DND-41 (cell line): ENCODE data around the gene CEP68.

Experiments
- ATAC-seq: fragments of 200-7000 bp; cut with Tn5 transposase; 3 replicates; pipeline ENCODE4 v1.9.1; 2021; ENCODE audit warnings: low read depth; ENCODE audit not compliant: insufficient read depth
- DNase-seq: peaks from one replicate; pipeline ENCODE4 v3.0.0-alpha.2; 2020
- H2AFZ ChIP-seq: 2 replicates; pipeline ENCODE4 v1.6.0; 2012; ENCODE audit warnings: low read depth, low read length
- H3K27ac ChIP-seq: 2 replicates; pipeline ENCODE4 v1.5.1; 2012; ENCODE audit warnings: low read length, inconsistent platforms
- H3K27me3 ChIP-seq: fragments of 200-600 bp; sonication (generic); 2 replicates; pipeline ENCODE4 v1.6.0; 2012; ENCODE audit warnings: low read length, mild to moderate bottlenecking, inconsistent platforms; ENCODE audit not compliant: insufficient read depth, poor library complexity
- H3K36me3 ChIP-seq: 2 replicates; pipeline ENCODE4 v1.5.1; 2012; ENCODE audit warnings: low read length, inconsistent platforms; ENCODE audit not compliant: insufficient read depth
- H3K4me1 ChIP-seq: 2 replicates; pipeline ENCODE4 v1.5.1; 2012; ENCODE audit warnings: mild to moderate bottlenecking, low read length; ENCODE audit not compliant: insufficient read depth
- H3K4me2 ChIP-seq: 2 replicates; pipeline ENCODE4 v1.6.0; 2012; ENCODE audit warnings: mild to moderate bottlenecking, moderate library complexity, low read length, inconsistent platforms; ENCODE audit not compliant: insufficient read depth
- H3K4me3 ChIP-seq, 2 experiments: fragments of 200-600 bp in 1 of 2; shearing (Covaris generic) in 1 of 2; 2 replicates each; pipeline ENCODE4 v1.5.1; 2012 to 2016; ENCODE audit warnings: inconsistent platforms in 2 of 2, low read length in 2 of 2, mild to moderate bottlenecking in 2 of 2, low read depth in 1 of 2, moderate library complexity in 1 of 2
- H3K79me2 ChIP-seq: 2 replicates; pipeline ENCODE4 v1.6.0; 2012; ENCODE audit warnings: low read length, inconsistent platforms; ENCODE audit not compliant: insufficient read depth
- H3K9ac ChIP-seq: 2 replicates; pipeline ENCODE4 v1.6.0; 2012; ENCODE audit warnings: low read depth, mild to moderate bottlenecking, inconsistent platforms, low read length, moderate library complexity
- H3K9me3 ChIP-seq: 2 replicates; pipeline ENCODE4 v1.5.1; 2012; ENCODE audit warnings: low read length, moderate library complexity, mild to moderate bottlenecking, inconsistent platforms; ENCODE audit not compliant: insufficient read depth, severe bottlenecking
- H4K20me1 ChIP-seq: 2 replicates; pipeline ENCODE4 v1.6.0; 2012; ENCODE audit warnings: low read length; ENCODE audit not compliant: insufficient read depth
- EZH2 ChIP-seq: IDR thresholded peaks from 3 replicates; pipeline ENCODE4 v1.6.1; 2012; ENCODE audit warnings: borderline replicate concordance, low read depth, mild to moderate bottlenecking, moderate library complexity, low read length, inconsistent platforms; ENCODE audit not compliant: severe bottlenecking
- TF ChIP-seq, protein P1 (sequence below): IDR thresholded peaks from 2 replicates; pipeline ENCODE4 v1.5.1; 2012; ENCODE audit warnings: borderline replicate concordance, low read length, moderate library complexity, mild to moderate bottlenecking; ENCODE audit not compliant: poor library complexity, severe bottlenecking; ENCODE audit errors: extremely low read depth

The CEP68 gene

DNA sequence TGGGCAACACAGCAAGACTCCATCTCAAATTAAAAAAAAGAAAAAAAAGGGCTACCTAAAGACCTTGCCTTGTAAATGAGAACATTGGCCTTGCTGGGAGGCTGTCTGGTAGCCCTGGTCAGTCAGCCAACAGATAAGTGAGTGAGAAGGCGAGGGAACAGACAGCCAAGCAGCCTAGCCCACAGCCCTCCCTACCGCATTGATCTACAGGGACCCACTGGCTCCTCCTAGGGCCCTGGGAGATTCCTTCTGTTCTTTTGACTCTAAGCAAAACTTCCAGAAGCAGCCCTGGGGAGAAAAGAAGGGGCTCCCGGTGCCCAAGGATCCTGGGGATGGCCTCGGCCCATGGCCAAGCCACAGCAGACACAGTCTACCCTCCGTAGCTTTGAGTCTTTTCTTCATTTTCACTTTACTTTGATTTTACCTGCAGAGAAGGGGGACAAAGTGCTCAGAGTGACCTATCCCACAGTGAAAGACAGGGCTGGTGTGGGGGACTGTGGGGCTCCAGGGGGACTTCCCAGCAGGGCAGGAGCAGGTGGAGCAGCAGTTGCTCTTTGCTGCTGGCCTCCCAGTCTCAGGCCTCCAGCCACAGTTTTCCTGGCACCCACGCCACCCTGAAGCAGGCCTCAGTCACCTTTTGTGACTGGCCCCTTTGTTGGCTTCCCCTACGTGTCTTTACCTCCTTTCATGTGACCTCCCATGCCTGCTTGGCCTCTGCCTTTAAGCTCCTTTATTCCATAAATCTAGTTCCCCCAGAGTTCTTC is 5.1 kb downstream of the CEP68 start:
- Histone ChIP-seq H3K36me3 (no peaks in the 10 kb centered on the region), H3K9me3 (no peaks in the 10 kb centered on the region), H3K27ac (no peak overlapping the region), H3K4me2 (no peak overlapping the region), H3K9ac (no peak overlapping the region), H3K4me3 (no peak overlapping the region), H3K27me3 (no peaks in the 10 kb centered on the region), H4K20me1 (peaks cover 35% of the 10 kb centered on the region), H3K4me1 (peaks cover 22% of the 10 kb centered on the region), H2AFZ (no peak overlapping the region), H3K79me2 (peaks cover 73% of the 10 kb centered on the region)
- ATAC-seq: no peak
- DNase-seq: no peak
- TF ChIP-seq, protein P1, sequence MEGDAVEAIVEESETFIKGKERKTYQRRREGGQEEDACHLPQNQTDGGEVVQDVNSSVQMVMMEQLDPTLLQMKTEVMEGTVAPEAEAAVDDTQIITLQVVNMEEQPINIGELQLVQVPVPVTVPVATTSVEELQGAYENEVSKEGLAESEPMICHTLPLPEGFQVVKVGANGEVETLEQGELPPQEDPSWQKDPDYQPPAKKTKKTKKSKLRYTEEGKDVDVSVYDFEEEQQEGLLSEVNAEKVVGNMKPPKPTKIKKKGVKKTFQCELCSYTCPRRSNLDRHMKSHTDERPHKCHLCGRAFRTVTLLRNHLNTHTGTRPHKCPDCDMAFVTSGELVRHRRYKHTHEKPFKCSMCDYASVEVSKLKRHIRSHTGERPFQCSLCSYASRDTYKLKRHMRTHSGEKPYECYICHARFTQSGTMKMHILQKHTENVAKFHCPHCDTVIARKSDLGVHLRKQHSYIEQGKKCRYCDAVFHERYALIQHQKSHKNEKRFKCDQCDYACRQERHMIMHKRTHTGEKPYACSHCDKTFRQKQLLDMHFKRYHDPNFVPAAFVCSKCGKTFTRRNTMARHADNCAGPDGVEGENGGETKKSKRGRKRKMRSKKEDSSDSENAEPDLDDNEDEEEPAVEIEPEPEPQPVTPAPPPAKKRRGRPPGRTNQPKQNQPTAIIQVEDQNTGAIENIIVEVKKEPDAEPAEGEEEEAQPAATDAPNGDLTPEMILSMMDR: no peak
- TF ChIP-seq EZH2: no peak

DNA sequence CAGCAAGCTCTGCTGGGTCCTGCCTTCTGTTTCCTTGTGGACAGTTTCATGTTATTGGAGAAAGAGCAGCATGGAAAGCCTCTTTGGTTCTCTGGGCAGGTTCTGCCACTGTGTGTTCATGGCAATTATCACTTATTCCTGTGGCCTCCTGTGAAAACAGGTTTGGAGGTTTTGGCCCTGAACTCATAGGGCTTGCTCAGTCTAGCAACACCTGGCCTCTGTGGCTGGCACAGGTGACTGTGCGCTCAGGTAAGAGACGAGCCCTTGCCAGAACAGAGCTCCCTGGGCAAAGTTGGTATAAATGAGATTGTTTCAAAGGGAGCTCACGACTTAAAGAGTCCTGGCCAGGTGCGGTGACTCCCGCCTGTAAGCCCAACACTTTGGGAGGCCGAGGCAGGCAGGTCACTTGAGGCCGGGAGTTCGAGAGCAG is 5.7 kb downstream of the CEP68 start:
- Histone ChIP-seq H3K4me3 (no peak overlapping the region), H3K4me2 (no peak overlapping the region), H3K79me2 (peaks cover 69% of the 10 kb centered on the region), H2AFZ (no peak overlapping the region), H4K20me1 (peaks cover 35% of the 10 kb centered on the region), H3K27me3 (no peaks in the 10 kb centered on the region), H3K36me3 (no peaks in the 10 kb centered on the region), H3K4me1 (peaks cover 21% of the 10 kb centered on the region), H3K9me3 (no peaks in the 10 kb centered on the region), H3K9ac (no peak overlapping the region), H3K27ac (no peak overlapping the region)
- DNase-seq (no peak), ATAC-seq (no peak)
- TF ChIP-seq EZH2: no peak
- TF ChIP-seq, protein P1: no peak

DNA sequence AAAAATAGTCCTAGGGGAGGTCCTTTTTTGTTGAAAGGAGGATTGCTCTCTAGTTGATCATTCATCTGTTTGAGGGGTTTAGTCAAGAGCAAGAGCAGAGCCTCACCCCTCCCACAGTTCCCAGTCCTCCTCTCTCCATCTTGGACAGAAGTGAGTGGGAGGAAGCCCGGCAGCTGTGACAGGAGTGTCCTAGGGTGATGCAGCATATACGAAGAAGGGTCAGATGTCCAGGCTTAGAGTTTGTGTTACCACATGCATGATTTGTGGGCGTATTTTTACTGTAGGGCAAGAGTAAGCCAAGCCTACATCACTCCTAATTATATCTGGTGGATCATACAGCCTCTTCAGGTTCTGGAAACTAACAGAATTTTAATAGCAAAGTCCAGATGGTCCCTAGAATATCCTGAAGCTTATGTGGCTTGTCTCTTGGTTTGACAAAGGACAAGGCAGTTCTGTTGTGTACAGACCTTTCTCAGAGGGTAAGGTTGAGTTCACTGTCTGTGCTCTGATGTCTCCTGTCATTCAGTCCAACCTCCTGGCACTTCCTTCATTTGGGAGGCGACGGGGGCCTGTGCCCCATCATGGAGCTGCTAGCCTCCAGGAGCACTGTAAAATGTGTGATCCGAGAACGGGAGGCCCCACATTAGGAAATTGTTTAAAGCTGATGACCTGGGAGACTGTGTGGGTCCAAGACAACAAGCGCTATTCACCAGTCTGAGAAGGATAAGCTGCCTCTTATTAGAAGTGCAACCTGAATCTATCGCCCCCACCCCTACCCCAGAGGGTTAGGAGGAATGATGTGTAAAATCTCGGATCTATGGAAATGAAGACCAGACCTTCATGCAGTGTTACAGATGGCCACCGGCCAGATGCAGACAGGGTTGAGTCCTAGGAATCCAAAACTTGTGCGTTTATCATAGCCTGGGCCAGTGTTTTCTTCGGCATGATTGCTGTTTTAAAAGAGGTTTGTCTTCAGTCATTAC is 6.9 kb downstream of the CEP68 start:
- no peak for ATAC-seq
- no peak overlapping the region for H3K4me2 ChIP-seq
- peaks cover 66% of the 10 kb centered on the region for H3K79me2 ChIP-seq
- H3K36me3 ChIP-seq: no peaks in the 10 kb centered on the region
- no peak overlapping the region for H3K27ac ChIP-seq
- no peak overlapping the region for H2AFZ ChIP-seq
- no peak overlapping the region for H3K9ac ChIP-seq
- TF ChIP-seq EZH2: no peak
- TF ChIP-seq, protein P1: no peak
- H3K27me3 ChIP-seq: no peaks in the 10 kb centered on the region
- DNase-seq: no peak
- H3K4me3 ChIP-seq: no peak overlapping the region
- peaks cover 9% of the 10 kb centered on the region for H3K4me1 ChIP-seq
- no peaks in the 10 kb centered on the region for H3K9me3 ChIP-seq
- peaks cover 37% of the 10 kb centered on the region for H4K20me1 ChIP-seq
